ENCODE results near the gene CSRP2.

DNA sequence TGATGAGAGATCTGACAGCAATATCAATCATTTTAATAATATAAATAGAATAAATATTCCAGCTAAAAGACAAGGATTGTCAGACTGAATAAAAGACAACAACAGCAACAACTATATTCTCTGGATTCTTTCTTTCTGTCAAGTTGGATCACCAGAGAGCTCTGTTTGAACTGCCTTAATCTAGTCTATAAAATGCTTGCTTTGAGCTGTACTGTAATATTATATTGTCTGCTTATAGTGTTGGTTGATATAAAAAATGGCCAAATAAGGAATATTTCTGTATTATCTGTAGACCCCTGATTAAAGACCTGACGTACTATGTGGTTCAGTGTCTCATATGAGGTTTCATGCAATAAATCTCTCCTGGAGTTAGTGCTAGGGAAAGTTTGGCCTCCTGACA, 46.3 kb upstream of the CSRP2 start:
- TF ChIP-seq, protein P1, sequence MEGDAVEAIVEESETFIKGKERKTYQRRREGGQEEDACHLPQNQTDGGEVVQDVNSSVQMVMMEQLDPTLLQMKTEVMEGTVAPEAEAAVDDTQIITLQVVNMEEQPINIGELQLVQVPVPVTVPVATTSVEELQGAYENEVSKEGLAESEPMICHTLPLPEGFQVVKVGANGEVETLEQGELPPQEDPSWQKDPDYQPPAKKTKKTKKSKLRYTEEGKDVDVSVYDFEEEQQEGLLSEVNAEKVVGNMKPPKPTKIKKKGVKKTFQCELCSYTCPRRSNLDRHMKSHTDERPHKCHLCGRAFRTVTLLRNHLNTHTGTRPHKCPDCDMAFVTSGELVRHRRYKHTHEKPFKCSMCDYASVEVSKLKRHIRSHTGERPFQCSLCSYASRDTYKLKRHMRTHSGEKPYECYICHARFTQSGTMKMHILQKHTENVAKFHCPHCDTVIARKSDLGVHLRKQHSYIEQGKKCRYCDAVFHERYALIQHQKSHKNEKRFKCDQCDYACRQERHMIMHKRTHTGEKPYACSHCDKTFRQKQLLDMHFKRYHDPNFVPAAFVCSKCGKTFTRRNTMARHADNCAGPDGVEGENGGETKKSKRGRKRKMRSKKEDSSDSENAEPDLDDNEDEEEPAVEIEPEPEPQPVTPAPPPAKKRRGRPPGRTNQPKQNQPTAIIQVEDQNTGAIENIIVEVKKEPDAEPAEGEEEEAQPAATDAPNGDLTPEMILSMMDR (optimal IDR thresholded peaks at IDR 0.05 in 1 of 3, IDR thresholded peaks at IDR 0.05 in 1 of 3, conservative IDR thresholded peaks at IDR 0.05 in 1 of 3; ENCODE audit: extremely low read depth in 1 of 3, insufficient read depth in 2 of 3, low read length in 3 of 3): no peak
- TF ChIP-seq EZH2 (IDR thresholded peaks at IDR 0.05; ENCODE audit: low read length): no peak

Measured in keratinocyte (primary cell).